HG03575 (cell line): ENCODE measurements around the gene WDFY3.

Source experiments
- ATAC-seq: cut with Tn5 transposase; IDR thresholded peaks from one replicate; pipeline ENCODE4 v1.9.1; 2021; ENCODE audit not compliant: unreplicated experiment, insufficient number of reproducible peaks, low FRiP score; ENCODE audit errors: extremely low read depth

The WDFY3 gene

DNA sequence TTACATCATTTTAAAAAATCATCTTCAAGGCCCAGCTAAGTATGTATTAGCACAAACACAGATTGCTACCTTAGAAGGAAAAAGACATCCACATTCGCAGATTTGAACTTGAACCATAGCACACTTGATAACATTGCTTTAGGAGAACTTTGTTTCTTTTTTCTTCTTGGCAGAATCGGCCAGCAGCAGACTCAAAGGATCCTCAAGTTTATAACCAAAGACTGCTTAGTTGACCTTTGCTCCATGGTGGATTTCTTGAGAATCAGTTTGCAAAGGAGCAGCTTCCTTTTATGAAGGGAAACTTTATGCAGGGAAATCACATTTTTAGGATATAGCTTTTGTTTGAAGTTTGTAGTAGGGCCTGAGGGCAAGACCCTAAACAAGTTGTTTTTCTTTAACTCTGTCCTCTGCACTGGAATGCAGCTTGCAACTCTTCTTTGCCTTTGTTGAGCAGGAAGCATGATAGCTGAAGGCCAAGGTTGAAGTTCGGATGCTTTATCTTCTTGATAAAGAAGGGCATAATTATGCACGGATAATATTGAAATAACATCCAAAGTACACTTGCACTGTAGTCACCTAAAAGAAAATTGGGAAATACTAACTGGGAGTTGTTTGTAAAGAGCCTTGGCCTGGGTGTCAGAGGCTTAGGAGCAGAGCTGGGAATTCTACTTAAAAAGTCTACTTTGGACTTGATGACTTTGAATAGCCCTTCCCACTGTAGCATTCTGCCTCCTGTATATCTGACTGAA lies 305.1 kb downstream of the WDFY3 start:
- no peak for ATAC-seq

DNA sequence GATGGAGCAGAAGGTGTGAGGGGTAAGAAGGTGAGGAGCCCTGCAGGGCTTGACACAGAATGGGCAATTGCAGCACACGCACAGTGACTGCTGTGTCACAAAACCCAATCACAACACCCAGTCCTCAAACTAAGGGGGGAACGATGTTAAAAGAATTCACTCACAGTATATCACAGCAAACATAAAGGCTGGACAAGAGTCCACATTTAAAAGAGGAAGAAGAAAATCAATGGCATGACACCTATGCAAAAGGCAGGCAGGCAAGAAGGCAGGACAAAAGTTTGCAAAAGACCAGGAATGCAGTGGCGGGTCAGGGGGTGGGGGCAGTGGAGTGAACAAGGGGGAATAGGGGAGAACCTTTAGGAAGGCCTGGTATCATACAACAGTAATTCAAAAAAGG lies 305.9 kb downstream of the WDFY3 start:
- no peak for ATAC-seq

DNA sequence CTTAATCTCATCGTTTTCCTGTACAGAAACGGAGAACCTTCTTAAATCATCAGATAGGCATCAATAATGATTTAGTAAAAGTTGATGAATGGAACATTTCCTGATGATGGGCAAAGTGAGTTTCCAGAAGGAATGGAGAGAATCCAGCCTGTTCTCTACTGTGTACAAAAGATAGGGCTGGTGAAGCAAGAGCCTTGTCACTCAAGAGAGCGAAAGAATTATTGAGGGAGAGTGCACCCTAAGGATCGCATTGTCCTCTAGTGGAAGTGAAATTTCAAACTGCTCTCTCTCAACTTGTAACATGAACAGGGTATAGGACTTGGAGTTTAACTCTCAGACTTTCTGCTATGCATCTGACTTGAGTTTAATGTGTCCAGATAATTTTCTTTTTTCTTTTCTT lies 314.0 kb downstream of the WDFY3 start:
- no peak for ATAC-seq

DNA sequence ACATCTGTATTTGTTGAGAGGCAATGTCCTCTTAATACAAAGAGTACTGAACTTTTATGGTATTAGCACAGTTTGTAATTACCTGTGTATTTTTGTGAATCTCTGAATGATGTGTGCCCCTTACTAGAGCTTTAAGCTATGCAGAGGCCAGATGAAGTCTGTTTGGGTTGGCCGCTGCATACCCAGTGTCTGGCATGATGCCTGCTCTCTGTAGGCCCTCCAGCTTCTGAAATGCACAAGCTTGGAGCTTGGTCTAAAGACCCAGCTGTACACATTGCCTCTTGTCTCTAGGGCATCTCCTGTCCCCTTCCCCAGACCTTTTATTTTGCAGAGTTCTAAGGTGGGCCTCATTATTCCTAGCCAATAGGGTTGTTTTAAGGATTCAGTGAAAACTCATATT lies 315.0 kb downstream of the WDFY3 start:
- no peak for ATAC-seq

DNA sequence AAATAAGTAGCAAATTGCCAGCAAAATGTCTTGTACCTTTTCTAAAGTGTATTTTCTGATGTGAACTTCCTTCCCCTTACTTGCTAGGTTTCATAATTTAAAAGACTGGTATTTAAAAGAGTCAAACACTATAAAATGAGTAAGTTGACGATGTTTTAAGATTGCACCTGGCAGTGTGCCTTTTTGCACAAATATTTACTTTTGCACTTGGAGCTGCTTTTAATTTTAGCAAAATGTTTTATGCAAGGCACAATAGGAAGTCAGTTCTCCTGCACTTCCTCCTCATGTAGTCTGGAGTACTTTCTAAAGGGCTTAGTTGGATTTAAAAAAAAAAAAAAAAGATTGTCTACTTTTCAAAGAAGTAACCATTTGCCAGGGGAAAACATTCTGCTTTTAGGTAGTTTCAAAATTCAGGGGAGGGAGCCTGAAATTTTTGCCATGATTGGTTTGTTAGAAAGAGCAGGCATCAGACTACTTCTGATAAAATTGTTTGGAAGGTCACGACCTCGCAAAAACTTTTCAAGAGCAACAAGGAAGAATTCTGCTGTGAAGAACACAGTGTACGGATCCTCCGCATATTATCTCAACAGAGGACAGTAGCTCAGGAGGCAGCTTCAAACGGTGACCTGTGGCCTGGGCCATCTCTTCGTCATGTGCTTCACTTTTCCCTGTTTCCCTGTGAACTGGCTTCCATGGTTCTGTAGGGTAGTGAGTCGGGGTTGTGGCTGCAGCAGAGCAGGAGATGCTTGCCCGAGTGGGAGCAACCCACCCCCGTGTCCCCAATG lies 317.4 kb downstream of the WDFY3 start:
- ATAC-seq: no peak

DNA sequence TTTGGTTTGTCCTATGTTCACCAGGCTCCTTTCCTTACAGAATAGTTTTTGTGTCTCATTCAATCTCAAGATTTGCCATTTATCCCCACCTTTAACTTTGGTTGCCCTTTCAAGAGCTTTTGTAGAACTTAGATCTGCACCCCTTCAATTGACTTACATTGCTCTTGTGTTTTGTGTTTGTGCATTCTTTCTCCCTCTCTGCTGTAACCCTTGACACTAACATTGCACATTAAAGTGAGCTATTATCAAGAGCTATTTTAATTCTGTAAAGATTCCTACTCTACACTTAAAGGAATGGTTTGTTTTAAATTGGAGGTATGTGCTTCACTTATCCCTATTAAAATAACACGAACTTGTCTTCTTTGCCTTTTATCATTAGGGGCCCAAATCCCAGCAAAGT lies 318.3 kb downstream of the WDFY3 start:
- ATAC-seq: no peak

DNA sequence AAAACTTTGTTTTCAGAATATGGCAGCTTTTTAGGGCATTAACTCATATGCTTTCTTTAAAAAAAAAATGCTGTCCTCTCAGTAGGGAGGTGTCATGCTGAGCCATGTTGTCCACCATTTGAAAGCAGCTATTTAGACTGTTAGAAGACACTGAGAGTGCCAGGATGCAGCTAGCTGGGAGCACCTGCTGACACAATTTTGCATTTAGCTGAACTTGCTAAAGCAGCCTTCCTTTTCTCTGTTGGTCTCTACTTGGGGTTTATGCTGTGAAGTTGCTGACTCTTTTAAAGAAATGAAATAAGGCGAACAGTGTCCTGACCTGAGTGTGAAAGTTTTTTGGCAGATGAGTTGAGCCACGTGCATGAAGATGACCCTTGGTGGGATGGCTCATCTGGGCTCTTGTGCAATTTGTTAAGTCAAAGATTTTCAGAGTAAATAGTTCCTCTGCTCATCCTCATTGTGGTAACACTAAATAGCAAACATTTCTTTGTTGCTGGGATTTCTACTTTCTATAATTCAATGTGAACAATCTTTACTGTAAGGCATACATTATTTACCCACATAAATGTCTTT lies 319.1 kb downstream of the WDFY3 start:
- no peak for ATAC-seq

DNA sequence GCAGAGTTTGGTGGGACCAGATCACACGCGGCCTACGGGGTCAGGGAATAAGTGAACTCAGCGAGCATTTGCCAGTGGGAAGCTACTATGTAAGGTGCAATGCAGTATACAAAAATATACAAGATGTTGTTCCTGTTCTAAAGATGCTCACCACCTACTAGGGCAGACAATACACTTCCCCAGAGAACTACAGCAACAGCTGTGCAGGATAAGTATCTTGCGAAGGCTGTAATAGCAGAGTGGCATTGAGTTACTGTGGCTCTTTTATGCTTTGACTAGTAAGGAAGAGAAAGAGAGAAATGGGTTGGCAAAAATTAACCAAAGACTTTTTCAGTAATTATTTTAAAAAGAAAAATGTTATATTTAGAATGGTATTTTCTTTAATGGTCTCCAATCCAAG lies 322.4 kb downstream of the WDFY3 start:
- ATAC-seq: no peak

DNA sequence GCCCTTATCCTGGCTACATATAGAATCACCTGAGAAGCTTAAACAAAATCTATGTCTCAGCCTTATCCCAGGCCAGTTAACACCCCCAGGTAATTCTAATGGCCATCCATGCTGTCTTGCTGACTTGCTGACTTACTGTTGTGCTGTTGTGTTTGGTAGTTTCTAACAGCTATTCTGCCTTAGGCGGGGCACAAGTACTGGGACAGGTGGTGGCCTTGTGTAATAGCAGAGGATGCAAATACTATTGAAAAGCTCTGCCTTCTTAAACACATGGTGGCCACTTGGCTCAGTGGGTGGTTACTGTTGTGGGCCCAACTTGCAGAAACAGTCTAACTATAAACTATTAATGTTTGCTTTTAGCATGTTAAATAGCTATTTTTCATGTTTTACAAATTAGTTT lies 327.3 kb downstream of the WDFY3 start:
- no peak for ATAC-seq

DNA sequence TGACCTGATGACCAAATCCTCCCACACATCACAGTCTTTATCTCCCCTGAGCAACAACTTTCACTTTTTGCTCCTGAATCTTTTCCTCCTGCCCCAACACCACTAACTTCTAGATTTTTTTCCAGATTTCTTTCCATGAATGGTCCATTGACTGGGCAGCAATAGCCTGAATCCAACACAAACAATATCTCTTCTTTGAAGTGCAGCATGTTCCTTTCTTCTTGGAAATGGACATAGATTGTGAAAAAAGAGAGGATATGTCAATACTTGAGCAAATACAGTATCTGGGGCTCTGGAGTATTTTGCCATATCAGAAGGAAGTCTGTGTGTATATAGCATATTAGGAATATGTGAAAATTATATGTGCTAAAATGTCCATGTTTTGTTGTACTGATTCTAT lies 328.4 kb downstream of the WDFY3 start:
- ATAC-seq: no peak

DNA sequence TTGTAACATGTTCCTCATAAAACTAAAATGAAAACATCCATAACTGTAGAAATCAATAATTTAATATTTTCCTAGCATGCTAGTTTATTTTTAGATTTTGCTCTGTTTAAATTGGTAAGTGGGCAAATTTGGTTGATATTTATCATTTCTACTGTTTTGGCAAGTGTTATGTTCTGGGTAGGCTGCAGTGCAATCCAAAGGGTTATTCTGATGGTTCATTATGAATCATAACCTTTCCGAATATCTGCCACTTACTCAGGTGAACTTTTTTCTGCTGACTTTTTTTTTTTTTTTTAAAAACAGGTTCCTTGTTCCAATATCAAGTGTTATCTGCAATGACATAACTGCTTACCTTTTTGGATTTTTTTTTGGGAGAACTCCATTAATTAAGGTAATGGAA lies 331.5 kb downstream of the WDFY3 start:
- ATAC-seq: no peak

DNA sequence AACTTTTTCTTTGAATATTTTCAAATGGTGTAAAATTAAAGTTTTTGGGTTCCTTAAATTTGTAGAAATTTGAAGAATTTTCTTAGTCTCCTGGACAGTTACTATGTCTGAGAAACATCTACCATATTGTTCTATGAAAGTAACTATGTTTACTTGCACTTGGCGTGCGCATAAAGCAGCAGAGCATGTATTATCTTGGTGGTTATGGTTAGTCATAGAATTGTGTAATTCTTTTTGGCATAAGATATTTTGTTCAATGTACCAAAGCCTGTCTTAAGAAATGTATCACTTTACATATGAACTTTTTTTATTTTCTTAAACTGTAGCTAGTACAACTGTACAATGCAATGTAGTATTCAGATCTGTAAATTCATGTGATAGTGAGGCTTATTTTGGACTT lies 334.4 kb downstream of the WDFY3 start:
- ATAC-seq: no peak

DNA sequence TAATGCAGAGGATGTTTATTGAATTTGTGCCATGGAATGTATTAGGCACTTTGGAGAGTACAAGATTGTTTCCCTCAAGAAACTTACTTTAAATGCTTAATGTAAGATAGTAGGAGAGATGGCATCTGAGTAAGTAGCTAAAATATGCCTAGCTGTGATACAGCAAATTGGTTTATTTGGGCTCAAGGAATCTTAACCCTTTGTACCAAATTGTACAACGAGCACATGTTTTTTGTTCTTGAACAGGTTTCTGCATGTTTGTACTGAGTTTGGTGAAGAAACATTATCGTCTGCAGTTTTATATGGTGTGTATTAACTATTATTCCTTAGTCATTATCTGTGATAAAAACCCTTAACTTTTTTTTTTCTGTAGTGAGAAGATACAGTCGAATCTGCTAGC lies 334.9 kb downstream of the WDFY3 start:
- no peak for ATAC-seq

DNA sequence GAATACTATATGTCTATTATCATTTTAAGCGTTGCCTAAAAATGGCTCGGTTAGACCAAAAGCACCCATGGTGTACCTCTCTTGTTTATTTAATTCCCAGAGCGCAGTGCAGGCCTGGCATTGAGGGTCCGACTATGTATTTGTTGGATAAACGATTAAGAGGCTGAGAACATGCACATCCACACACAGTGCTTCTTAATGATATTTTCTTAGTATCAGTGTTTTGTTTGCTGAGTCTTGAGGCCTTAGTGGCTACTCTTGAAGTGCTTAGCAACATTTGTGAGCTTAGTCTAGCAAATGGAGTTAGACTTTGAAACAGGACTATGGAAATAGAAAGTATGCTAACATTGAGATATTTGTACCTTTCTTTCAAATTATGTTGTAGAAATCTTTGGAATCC lies 339.8 kb downstream of the WDFY3 start:
- no peak for ATAC-seq

DNA sequence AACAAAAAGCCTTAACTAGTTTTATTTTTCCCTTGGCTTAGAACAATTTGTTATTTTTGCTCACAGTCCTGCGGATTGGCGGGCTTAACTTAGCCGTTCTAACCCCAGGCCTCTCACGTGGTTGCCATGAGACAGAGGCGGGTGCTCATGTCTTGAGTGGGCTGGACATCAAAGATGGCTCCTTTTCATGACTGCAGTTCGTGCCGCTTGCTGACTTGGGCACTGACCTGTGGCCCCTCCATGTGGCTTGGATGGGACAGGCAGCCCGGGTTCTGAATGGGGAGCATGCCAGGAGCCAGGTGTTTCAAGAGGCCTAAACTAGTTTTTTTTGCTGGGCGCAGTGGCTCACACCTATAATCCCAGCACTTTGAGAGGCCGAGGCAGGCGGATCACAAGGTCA lies 342.8 kb downstream of the WDFY3 start:
- ATAC-seq: no peak

DNA sequence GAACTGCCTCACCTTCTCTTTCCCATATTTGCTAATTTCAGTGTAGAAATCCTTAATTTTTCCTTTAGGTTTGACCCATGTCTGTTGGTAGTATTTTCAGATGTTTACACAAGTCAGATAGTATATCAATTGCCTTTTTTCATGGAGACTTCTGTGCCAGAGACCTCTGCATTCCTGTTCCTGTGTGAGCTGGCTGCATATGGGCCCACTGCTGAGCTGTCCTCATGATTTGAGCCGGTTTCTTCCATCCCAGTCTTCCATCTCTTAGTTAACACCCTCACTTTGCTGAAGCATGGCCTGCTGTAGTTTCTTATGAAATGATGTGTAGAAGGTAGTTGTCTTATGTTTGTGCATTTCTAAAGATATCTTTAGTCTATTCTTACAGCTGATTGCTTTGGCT lies 343.5 kb downstream of the WDFY3 start:
- ATAC-seq: no peak
